GM23248 (cell line): ENCODE measurements around the gene OTOP1. TPM values are rescaled to one million over a fixed set of nuclear protein-coding genes. Genes with fewer than 3 reads are reported as not detected.
"Not testable (repeated sequence)": the region's sequence is repeated elsewhere in the genome, so short reads cannot be mapped to it uniquely, and the experiment has no call there.

Source experiments
- DNase-seq: peaks from one replicate; pipeline ENCODE4 v3.0.0-alpha.2; 2015
- H2AFZ ChIP-seq: fragments of 200-600 bp; sonication (generic); 2 replicates; pipeline ENCODE4 v1.6.1; 2016; ENCODE audit warnings: antibody characterized with exemption
- H3F3A ChIP-seq: fragments of 200-600 bp; sonication (generic); 2 replicates; pipeline ENCODE4 v1.6.1; 2016; ENCODE audit warnings: mild to moderate bottlenecking, antibody characterized with exemption, mixed run types; ENCODE audit not compliant: insufficient read depth
- H3K27ac ChIP-seq: fragments of 200-600 bp; sonication (generic); 2 replicates; pipeline ENCODE4 v1.5.1; 2016; ENCODE audit warnings: mild to moderate bottlenecking
- H3K27me3 ChIP-seq: fragments of 200-600 bp; sonication (generic); replicated peaks from 2 replicates; pipeline ENCODE4 v1.6.1; 2016; ENCODE audit warnings: mild to moderate bottlenecking; ENCODE audit not compliant: insufficient read depth
- H3K36me3 ChIP-seq: fragments of 200-600 bp; sonication (generic); 2 replicates; pipeline ENCODE4 v1.6.1; 2016; ENCODE audit warnings: low read depth, mild to moderate bottlenecking
- H3K4me1 ChIP-seq: fragments of 200-600 bp; sonication (generic); 2 replicates; pipeline ENCODE4 v1.6.1; 2016; ENCODE audit warnings: mild to moderate bottlenecking; ENCODE audit not compliant: insufficient read depth
- H3K4me2 ChIP-seq: fragments of 200-600 bp; sonication (generic); one replicate; pipeline ENCODE4 v1.6.1; 2016; ENCODE audit warnings: mild to moderate bottlenecking; ENCODE audit not compliant: unreplicated experiment
- H3K4me3 ChIP-seq: fragments of 200-600 bp; sonication (generic); 2 replicates; pipeline ENCODE4 v1.5.1; 2016; ENCODE audit warnings: mild to moderate bottlenecking
- H3K79me2 ChIP-seq: fragments of 200-600 bp; sonication (generic); 2 replicates; pipeline ENCODE4 v1.6.1; 2016; ENCODE audit warnings: mild to moderate bottlenecking; ENCODE audit not compliant: insufficient read depth
- H3K9ac ChIP-seq: fragments of 200-600 bp; sonication (generic); 2 replicates; pipeline ENCODE4 v1.6.1; 2016; ENCODE audit warnings: mild to moderate bottlenecking
- H3K9me2 ChIP-seq: fragments of 200-600 bp; sonication (generic); 2 replicates; pipeline ENCODE4 v1.6.1; 2016; ENCODE audit warnings: mixed run types, mild to moderate bottlenecking, moderate library complexity; ENCODE audit not compliant: insufficient read depth
- H3K9me3 ChIP-seq: fragments of 200-600 bp; sonication (generic); one replicate; pipeline ENCODE4 v1.6.1; 2017; ENCODE audit warnings: low read depth
- H4K20me1 ChIP-seq: fragments of 200-600 bp; sonication (generic); 2 replicates; pipeline ENCODE4 v1.6.0; 2016; ENCODE audit not compliant: insufficient read depth
- EZH2 ChIP-seq: fragments of 200-600 bp; sonication (generic); IDR thresholded peaks from 2 replicates; pipeline ENCODE4 v1.6.1; 2018; ENCODE audit warnings: antibody characterized with exemption, mild to moderate bottlenecking; ENCODE audit not compliant: insufficient read depth, poor library complexity, severe bottlenecking
- EZH2phosphoT487 ChIP-seq: fragments of 200-600 bp; sonication (generic); IDR thresholded peaks from 2 replicates; pipeline ENCODE4 v1.6.1; 2018; ENCODE audit warnings: antibody characterized with exemption, moderate library complexity, mild to moderate bottlenecking, low read depth; ENCODE audit not compliant: insufficient read depth
- WGBS, 2 experiments: methylation state at CpG; one replicate each; pipeline ENCODE4 v1.1.6; 2015 to 2017; ENCODE audit warnings: low lambda C conversion rate in 2 of 2, low coverage in 1 of 2; ENCODE audit errors: missing lambda C conversion rate in 2 of 2; 5-methylcytosine and 5-hydroxymethylcytosine counted together
- in situ Hi-C: fragments of 300-500 bp; cut with MboI; formaldehyde crosslinking; loops from 2 replicates; pipeline ENCODE4 v1.15.0; 2020
- polyA plus RNA-seq: library from polyadenylated mRNA; unstranded; fragments of >200 nt; fragmentation: Nextera tagmentation; extraction: Ambion mirVana; gene quantifications from 2 replicates; pipeline ENCODE4 v1.2.1, GENCODE V29; 2016
- total RNA-seq: library from RNA; depleted of rRNA; stranded (reverse); fragments of >200 nt; shearing (Covaris generic); gene quantifications from 2 replicates; pipeline ENCODE4 v1.2.3, GENCODE V29; 2014

OTOP1 gene
- total and polyA plus RNA-seq, 2 experiments from 2014 or later: not detected

- no peak overlapping the region for H3K4me3 ChIP-seq
- no peaks in the 10 kb centered on the region for H3K4me1 ChIP-seq
- no peaks in the 10 kb centered on the region for H3F3A ChIP-seq
- H3K9ac ChIP-seq: no peak overlapping the region
- no peaks in the 10 kb centered on the region for H3K9me2 ChIP-seq
- no peaks in the 10 kb centered on the region for H3K9me3 ChIP-seq
- H2AFZ ChIP-seq: no peak overlapping the region
- no peaks in the 10 kb centered on the region for H3K36me3 ChIP-seq
- no peaks in the 10 kb centered on the region for H4K20me1 ChIP-seq
- DNase-seq: no peak
- 57 to 60% methylated on average over 6 of the region's 6 CpGs for WGBS, 2 experiments
- in situ Hi-C loops: no loop called here
- H3K4me2 ChIP-seq: no peak overlapping the region
- TF ChIP-seq EZH2: no peak
- no peak for TF ChIP-seq EZH2phosphoT487
- no peaks in the 10 kb centered on the region for H3K79me2 ChIP-seq
- peaks cover 15% of the 10 kb centered on the region for H3K27me3 ChIP-seq
- no peak overlapping the region for H3K27ac ChIP-seq
Measured at GRCh38 chr4:4254666-4255065, 27.9 kb upstream of the OTOP1 start.

GRCh38 chr4:4254199-4254598 is 27.5 kb upstream of the OTOP1 start:
- H3F3A ChIP-seq: no peaks in the 10 kb centered on the region
- peaks cover 2% of the 10 kb centered on the region for H3K4me1 ChIP-seq
- TF ChIP-seq EZH2 (no peak), EZH2phosphoT487 (no peak)
- H3K9me2 ChIP-seq: no peaks in the 10 kb centered on the region
- H3K27ac ChIP-seq: no peak overlapping the region
- no peaks in the 10 kb centered on the region for H3K36me3 ChIP-seq
- H3K79me2 ChIP-seq: no peaks in the 10 kb centered on the region
- WGBS, 2 experiments: 63 to 72% methylated on average over 11 of the region's 11 CpGs
- no peak for DNase-seq
- in situ Hi-C loops: no loop called here
- H3K4me3 ChIP-seq: no peak overlapping the region
- H3K9ac ChIP-seq: no peak overlapping the region
- no peak overlapping the region for H3K4me2 ChIP-seq
- H3K27me3 ChIP-seq: peaks cover 15% of the 10 kb centered on the region
- H4K20me1 ChIP-seq: no peaks in the 10 kb centered on the region
- H2AFZ ChIP-seq: no peak overlapping the region
- H3K9me3 ChIP-seq: no peaks in the 10 kb centered on the region

GRCh38 chr4:4249866-4250265 is 23.1 kb upstream of the OTOP1 start:
- in situ Hi-C loops: no loop called here
- H3K27ac ChIP-seq: no peak overlapping the region
- WGBS, 2 experiments: 79 to 81% methylated on average over 8 of the region's 8 CpGs
- H4K20me1 ChIP-seq: no peaks in the 10 kb centered on the region
- H3K9ac ChIP-seq: no peak overlapping the region
- H3K4me1 ChIP-seq: peaks cover 14% of the 10 kb centered on the region
- H3K4me3 ChIP-seq: no peak overlapping the region
- TF ChIP-seq EZH2phosphoT487: no peak
- no peak for TF ChIP-seq EZH2
- no peaks in the 10 kb centered on the region for H3K9me2 ChIP-seq
- H3K79me2 ChIP-seq: peaks cover 21% of the 10 kb centered on the region
- peaks cover 5% of the 10 kb centered on the region; the same call in 1 of the 2 replicates for H3F3A ChIP-seq
- H2AFZ ChIP-seq: no peak overlapping the region
- peaks cover 7% of the 10 kb centered on the region for H3K27me3 ChIP-seq
- H3K4me2 ChIP-seq: no peak overlapping the region
- H3K9me3 ChIP-seq: no peaks in the 10 kb centered on the region
- H3K36me3 ChIP-seq: no peaks in the 10 kb centered on the region; the same call in 1 of the 2 replicates
- DNase-seq: no peak

GRCh38 chr4:4249342-4249741 is 22.6 kb upstream of the OTOP1 start:
- H2AFZ ChIP-seq: peak overlapping the region; percentile 96
- in situ Hi-C loops, H3F3A ChIP-seq, H3K9me3 ChIP-seq, H3K36me3 ChIP-seq, DNase-seq, H4K20me1 ChIP-seq, H3K9me2 ChIP-seq, H3K27me3 ChIP-seq: not testable (repeated sequence)
- peak overlapping the region; percentile 84 for H3K4me3 ChIP-seq
- peak overlapping the region; percentile 91 for H3K27ac ChIP-seq
- H3K9ac ChIP-seq: peak overlapping the region; percentile 92
- H3K4me1 ChIP-seq: peaks cover 14% of the 10 kb centered on the region
- WGBS, 2 experiments: 94 to 95% methylated on average over 15 of the region's 15 CpGs
- H3K79me2 ChIP-seq: peaks cover 21% of the 10 kb centered on the region
- peak overlapping the region; percentile 92 for H3K4me2 ChIP-seq

GRCh38 chr4:4248885-4249203 is 22.1 kb upstream of the OTOP1 start:
- Histone ChIP-seq H3K4me3 (peak overlapping the region; percentile 84), H3K9ac (peak overlapping the region; percentile 92), H3K27ac (peak overlapping the region; percentile 91), H3K4me1 (peaks cover 14% of the 10 kb centered on the region), H3K9me2 (no peaks in the 10 kb centered on the region), H3K4me2 (peak overlapping the region; percentile 92), H3K79me2 (peaks cover 21% of the 10 kb centered on the region), H3K36me3 (no peaks in the 10 kb centered on the region; the same call in 1 of the 2 replicates), H3F3A (peaks cover 5% of the 10 kb centered on the region; the same call in 1 of the 2 replicates), H3K9me3 (no peaks in the 10 kb centered on the region), H4K20me1 (no peaks in the 10 kb centered on the region), H2AFZ (peak overlapping the region; percentile 96), H3K27me3 (no peaks in the 10 kb centered on the region)
- in situ Hi-C loops: no loop called here
- TF ChIP-seq EZH2phosphoT487 (no peak), EZH2 (no peak)
- DNase-seq: peak; percentile 66
- WGBS, 2 experiments: 3% methylated on average over 10 of the region's 10 CpGs
